GM23338 (cell line): ENCODE measurements around the gene KIF6. TPM values are rescaled to one million over a fixed set of nuclear protein-coding genes. Genes with fewer than 3 reads are reported as not detected.

Experiments used
- CTCF ChIP-seq, 2 experiments: fragments of 200-600 bp in 1 of 2; sonication (generic) in 1 of 2; conservative IDR thresholded peaks; 2 replicates each; pipeline versions ENCODE4 v1.5.1 to v1.6.1; 2016 to 2017; ENCODE audit warnings: antibody characterized with exemption in 2 of 2, low read depth in 2 of 2, mild to moderate bottlenecking in 2 of 2, moderate library complexity in 1 of 2
- ETS1 ChIP-seq: IDR thresholded peaks from 2 replicates; pipeline ENCODE4 v1.6.1; 2016; ENCODE audit warnings: antibody characterized with exemption
- EZH2phosphoT487 ChIP-seq: fragments of 200-600 bp; sonication (generic); IDR thresholded peaks from one replicate; pipeline ENCODE4 v1.8.1; 2018; ENCODE audit warnings: antibody characterized with exemption; ENCODE audit not compliant: unreplicated experiment
- NANOG ChIP-seq: IDR thresholded peaks from 2 replicates; pipeline ENCODE4 v1.6.1; 2016; ENCODE audit warnings: antibody characterized with exemption, borderline replicate concordance
- REST ChIP-seq: IDR thresholded peaks from one replicate; pipeline ENCODE4 v1.6.1; 2018; ENCODE audit warnings: antibody characterized with exemption; ENCODE audit not compliant: unreplicated experiment
- ZNF331 ChIP-seq: fragments of 250-450 bp; sonication (Bioruptor Pico); IDR thresholded peaks from 2 replicates; pipeline ENCODE4 v1.5.0; 2020; ENCODE audit warnings: low read depth, mild to moderate bottlenecking, moderate library complexity
- ZNF462 ChIP-seq: fragments of 250-450 bp; sonication (Bioruptor Pico); IDR thresholded peaks from 2 replicates; pipeline ENCODE4 v1.5.0; 2020; ENCODE audit warnings: mild to moderate bottlenecking, moderate library complexity
- polyA plus RNA-seq: library from polyadenylated mRNA; unstranded; fragments of >200 nt; fragmentation: Nextera tagmentation; extraction: Ambion mirVana; gene quantifications from 2 replicates; pipeline ENCODE4 v1.2.1, GENCODE V29; 2016
- total RNA-seq: library from RNA; depleted of rRNA; stranded (reverse); fragments of >200 nt; shearing (Covaris generic); gene quantifications from 2 replicates; pipeline ENCODE4 v1.2.3, GENCODE V29; 2014

KIF6 gene
- total and polyA plus RNA-seq, 2 experiments from 2014 or later = 0.87 to 1.7 TPM

GRCh38 chr6:39670519-39670918, 54.7 kb downstream of the KIF6 start (continued):
- no peak for TF ChIP-seq ZNF462 (CRISPR knock-in tag)
- TF ChIP-seq EZH2phosphoT487 = no peak
- TF ChIP-seq CTCF (conservative IDR thresholded peaks at IDR 0.05; ENCODE audit: low read depth in 2 of 2) = no peak
- no peak for TF ChIP-seq ZNF331
- no peak for TF ChIP-seq REST
- TF ChIP-seq NANOG = no peak
- TF ChIP-seq ETS1 = no peak
